H9 (cell line): ENCODE measurements around the gene SP140. TPM values are rescaled to one million over a fixed set of nuclear protein-coding genes. Genes with fewer than 3 reads are reported as not detected.

Experiments used
- DNase-seq: peaks from one replicate; pipeline ENCODE4 v3.0.0-alpha.2; 2017
- H2AFZ ChIP-seq: one replicate; pipeline ENCODE4 v1.6.1; 2013; ENCODE audit warnings: mild to moderate bottlenecking, low read length, control low read depth, moderate library complexity
- H2AK5ac ChIP-seq: 2 replicates; pipeline ENCODE4 v1.6.1; 2013; ENCODE audit warnings: low read length, control low read depth, mixed read lengths; ENCODE audit not compliant: insufficient read length
- H2BK120ac ChIP-seq: one replicate; pipeline ENCODE4 v1.6.1; 2013; ENCODE audit warnings: low read depth, mild to moderate bottlenecking, low read length, control low read depth, inconsistent platforms; ENCODE audit not compliant: poor library complexity, severe bottlenecking
- H2BK12ac ChIP-seq: 2 replicates; pipeline ENCODE4 v1.6.1; 2013; ENCODE audit warnings: low read length, control low read depth, mixed read lengths, low read depth; ENCODE audit not compliant: insufficient read length
- H2BK15ac ChIP-seq: 2 replicates; pipeline ENCODE4 v1.6.1; 2013; ENCODE audit warnings: low read depth, low read length, control low read depth
- H2BK20ac ChIP-seq: one replicate; pipeline ENCODE4 v1.6.1; 2013; ENCODE audit warnings: low read depth, mild to moderate bottlenecking, low read length, control low read depth, inconsistent platforms; ENCODE audit not compliant: poor library complexity, severe bottlenecking
- H2BK5ac ChIP-seq: 2 replicates; pipeline ENCODE4 v1.6.1; 2013; ENCODE audit warnings: low read length, control low read depth, mixed read lengths; ENCODE audit not compliant: insufficient read length
- H3K14ac ChIP-seq: 2 replicates; pipeline ENCODE4 v1.6.1; 2013; ENCODE audit warnings: low read length, control low read depth; ENCODE audit not compliant: insufficient read depth
- H3K18ac ChIP-seq: 2 replicates; pipeline ENCODE4 v1.6.1; 2013; ENCODE audit warnings: low read depth, mild to moderate bottlenecking, mixed read lengths, low read length, control low read depth; ENCODE audit not compliant: insufficient read length
- H3K23ac ChIP-seq: 2 replicates; pipeline ENCODE4 v1.6.1; 2013; ENCODE audit warnings: low read length, control low read depth, mixed read lengths, low read depth; ENCODE audit not compliant: insufficient read length
- H3K23me2 ChIP-seq: 2 replicates; pipeline ENCODE4 v1.6.1; 2013; ENCODE audit warnings: low read depth, mild to moderate bottlenecking, mixed read lengths, low read length, control low read depth; ENCODE audit not compliant: insufficient read length, poor library complexity, severe bottlenecking
- H3K27ac ChIP-seq: 2 replicates; pipeline ENCODE4 v1.5.1; 2013; ENCODE audit warnings: low read length, control low read depth, mixed read lengths, low read depth; ENCODE audit not compliant: insufficient read length
- H3K27me3 ChIP-seq: 2 replicates; pipeline ENCODE4 v1.6.1; 2013; ENCODE audit warnings: low read length, control low read depth, inconsistent platforms; ENCODE audit not compliant: insufficient read depth
- H3K4ac ChIP-seq: 2 replicates; pipeline ENCODE4 v1.6.1; 2013; ENCODE audit warnings: low read depth, mild to moderate bottlenecking, control low read depth, inconsistent platforms, low read length, moderate library complexity
- H3K4me1 ChIP-seq: 2 replicates; pipeline ENCODE4 v1.6.1; 2013; ENCODE audit warnings: low read length, control low read depth, inconsistent platforms; ENCODE audit not compliant: insufficient read depth
- H3K4me2 ChIP-seq: 2 replicates; pipeline ENCODE4 v1.6.1; 2013; ENCODE audit warnings: low read length, control low read depth, mixed read lengths; ENCODE audit not compliant: insufficient read length, insufficient read depth
- H3K56ac ChIP-seq: 2 replicates; pipeline ENCODE4 v1.6.1; 2013; ENCODE audit warnings: low read depth, mild to moderate bottlenecking, mixed read lengths, low read length, control low read depth; ENCODE audit not compliant: insufficient read length
- H3K79me1 ChIP-seq: 2 replicates; pipeline ENCODE4 v1.6.1; 2013; ENCODE audit warnings: low read depth, mild to moderate bottlenecking, moderate library complexity, low read length, control low read depth, inconsistent platforms; ENCODE audit not compliant: insufficient read depth, poor library complexity, severe bottlenecking
- H3K79me2 ChIP-seq: 2 replicates; pipeline ENCODE4 v1.6.1; 2013; ENCODE audit warnings: low read length, control low read depth, inconsistent platforms; ENCODE audit not compliant: insufficient read depth
- H3K9ac ChIP-seq: 2 replicates; pipeline ENCODE4 v1.6.1; 2013; ENCODE audit warnings: low read length, control low read depth, mixed read lengths; ENCODE audit not compliant: insufficient read length; ENCODE audit errors: extremely low read depth
- H3K9me3 ChIP-seq: one replicate; pipeline ENCODE4 v1.6.1; 2013; ENCODE audit warnings: low read depth, low read length, inconsistent platforms; ENCODE audit not compliant: control insufficient read depth
- H3T11ph ChIP-seq: one replicate; pipeline ENCODE4 v1.6.1; 2013; ENCODE audit warnings: mild to moderate bottlenecking, low read length, control low read depth, inconsistent platforms
- H4K20me1 ChIP-seq: one replicate; pipeline ENCODE4 v1.6.1; 2013; ENCODE audit not compliant: control insufficient read depth, insufficient read length, insufficient read depth
- H4K5ac ChIP-seq: 2 replicates; pipeline ENCODE4 v1.6.1; 2013; ENCODE audit warnings: low read depth, mild to moderate bottlenecking, mixed read lengths, low read length, control low read depth; ENCODE audit not compliant: insufficient read length
- H4K8ac ChIP-seq: replicated peaks from 2 replicates; pipeline ENCODE4 v1.6.1; 2013; ENCODE audit warnings: low read length, control low read depth, mixed read lengths, low read depth; ENCODE audit not compliant: insufficient read length
- H4K91ac ChIP-seq: 2 replicates; pipeline ENCODE4 v1.6.1; 2013; ENCODE audit warnings: low read depth, mild to moderate bottlenecking, moderate library complexity, mixed read lengths, low read length, control low read depth; ENCODE audit not compliant: insufficient read length
- H3K27ac Mint-ChIP-seq, 3 experiments: 2 replicates in 2 of 3; 3 replicates in 1 of 3; pipeline ENCODE4 v1.8.0; 2020 to 2021; ENCODE audit warnings: mixed read lengths in 3 of 3, mild to moderate bottlenecking in 1 of 3, moderate library complexity in 1 of 3
- H3K27me3 Mint-ChIP-seq: 2 replicates; pipeline ENCODE4 v1.8.0; 2021; ENCODE audit warnings: low read depth, mild to moderate bottlenecking, moderate library complexity, mixed read lengths
- H3K36me3 Mint-ChIP-seq, 3 experiments: 2 replicates in 2 of 3; 3 replicates in 1 of 3; pipeline ENCODE4 v1.8.0; 2020 to 2021; ENCODE audit warnings: low read depth in 3 of 3, mixed read lengths in 3 of 3; ENCODE audit not compliant: insufficient read depth in 1 of 3
- H3K4me1 Mint-ChIP-seq, 2 experiments: 2 replicates each; pipeline ENCODE4 v1.8.0; 2020; ENCODE audit warnings: mixed read lengths in 2 of 2
- H3K4me3 Mint-ChIP-seq, 2 experiments: 2 replicates in 1 of 2; 3 replicates in 1 of 2; pipeline ENCODE4 v1.8.0; 2020 to 2021; ENCODE audit warnings: mild to moderate bottlenecking in 2 of 2, mixed read lengths in 2 of 2, moderate library complexity in 1 of 2
- H3K9me3 Mint-ChIP-seq, 2 experiments: 2 replicates in 1 of 2; 3 replicates in 1 of 2; pipeline ENCODE4 v1.8.0; 2020; ENCODE audit warnings: mild to moderate bottlenecking in 2 of 2, mixed read lengths in 2 of 2, moderate library complexity in 1 of 2
- WGBS: extraction: QIAGEN DNeasy Blood & Tissue Kit; methylation state at CpG from one replicate; pipeline ENCODE4 v1.1.7; 2013; ENCODE audit warnings: missing lambda C conversion rate, low lambda C conversion rate, mixed read lengths; ENCODE audit not compliant: insufficient read length; ENCODE audit errors: extremely low coverage; 5-methylcytosine and 5-hydroxymethylcytosine counted together
- total RNA-seq: library from RNA; stranded (reverse); gene quantifications from 2 replicates; pipeline ENCODE4 v1.2.1, GENCODE V29; 2021
- TF ChIP-seq, protein P1 (sequence below): fragments of 200-600 bp; sonication (generic); conservative IDR thresholded peaks from 3 replicates; pipeline ENCODE4 v1.8.0; 2021; ENCODE audit warnings: antibody characterized with exemption, mild to moderate bottlenecking

Gene SP140
- total RNA-seq, 1 experiment from 2014 or later, result 0.31 TPM

DNA sequence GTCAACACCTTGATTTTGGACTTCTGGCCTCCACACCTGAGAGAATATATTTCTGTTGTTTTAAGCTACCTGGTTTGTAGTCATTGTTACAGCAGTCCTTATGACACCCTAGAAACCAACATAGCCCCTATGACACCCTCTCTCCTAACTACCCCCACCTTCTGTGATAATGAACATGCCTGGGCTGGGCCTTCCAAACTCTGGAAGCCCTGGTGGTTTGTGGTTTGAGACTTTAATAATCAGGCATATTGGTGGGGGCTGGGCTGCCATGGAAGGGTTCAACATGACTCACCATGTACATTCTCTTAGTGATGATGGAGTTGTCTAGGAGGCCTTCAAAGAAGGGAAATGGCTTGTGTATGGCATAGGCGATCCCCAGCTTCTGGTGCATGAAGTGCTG lies 9.0 kb upstream of the SP140 start:
- H3K9me3 ChIP-seq, result no peaks in the 10 kb centered on the region
- no peak overlapping the region for H3K27ac ChIP-seq
- no peak overlapping the region for H2BK20ac ChIP-seq
- no peaks in the 10 kb centered on the region for H3K27me3 ChIP-seq
- TF ChIP-seq, protein P1, sequence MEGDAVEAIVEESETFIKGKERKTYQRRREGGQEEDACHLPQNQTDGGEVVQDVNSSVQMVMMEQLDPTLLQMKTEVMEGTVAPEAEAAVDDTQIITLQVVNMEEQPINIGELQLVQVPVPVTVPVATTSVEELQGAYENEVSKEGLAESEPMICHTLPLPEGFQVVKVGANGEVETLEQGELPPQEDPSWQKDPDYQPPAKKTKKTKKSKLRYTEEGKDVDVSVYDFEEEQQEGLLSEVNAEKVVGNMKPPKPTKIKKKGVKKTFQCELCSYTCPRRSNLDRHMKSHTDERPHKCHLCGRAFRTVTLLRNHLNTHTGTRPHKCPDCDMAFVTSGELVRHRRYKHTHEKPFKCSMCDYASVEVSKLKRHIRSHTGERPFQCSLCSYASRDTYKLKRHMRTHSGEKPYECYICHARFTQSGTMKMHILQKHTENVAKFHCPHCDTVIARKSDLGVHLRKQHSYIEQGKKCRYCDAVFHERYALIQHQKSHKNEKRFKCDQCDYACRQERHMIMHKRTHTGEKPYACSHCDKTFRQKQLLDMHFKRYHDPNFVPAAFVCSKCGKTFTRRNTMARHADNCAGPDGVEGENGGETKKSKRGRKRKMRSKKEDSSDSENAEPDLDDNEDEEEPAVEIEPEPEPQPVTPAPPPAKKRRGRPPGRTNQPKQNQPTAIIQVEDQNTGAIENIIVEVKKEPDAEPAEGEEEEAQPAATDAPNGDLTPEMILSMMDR, result no peak
- no peak overlapping the region for H2BK12ac ChIP-seq
- no peak overlapping the region for H3K4ac ChIP-seq
- H3K23ac ChIP-seq, result no peak overlapping the region
- no CpG with 5 or more reads among the region's 1 CpG for WGBS
- H4K91ac ChIP-seq, result no peak overlapping the region
- DNase-seq, result no peak
- no peaks in the 10 kb centered on the region for H3K4me1 ChIP-seq
- H3T11ph ChIP-seq, result no peak overlapping the region
- H2AFZ ChIP-seq, result no peak overlapping the region
- no peaks in the 10 kb centered on the region for H3K79me2 ChIP-seq
- H3K27ac Mint-ChIP-seq, result no peak overlapping the region
- peaks cover 9 to 13% of the 10 kb centered on the region in 2 experiments for H3K4me1 Mint-ChIP-seq
- H3K23me2 ChIP-seq, result peaks cover 6% of the 10 kb centered on the region
- H4K20me1 ChIP-seq, result no peaks in the 10 kb centered on the region
- H4K5ac ChIP-seq, result no peak overlapping the region
- no peak overlapping the region for H3K18ac ChIP-seq
- no peak overlapping the region for H4K8ac ChIP-seq
- H2BK120ac ChIP-seq, result no peak overlapping the region
- no peak overlapping the region for H3K4me3 Mint-ChIP-seq
- H3K9me3 Mint-ChIP-seq, result no peaks in the 10 kb centered on the region
- H3K36me3 Mint-ChIP-seq, result peaks cover 0 to 9% (median 0%) of the 10 kb centered on the region in 3 experiments; a peak in 2 of 7 replicates
- H3K14ac ChIP-seq, result no peak overlapping the region
- no peaks in the 10 kb centered on the region for H3K79me1 ChIP-seq
- no peak overlapping the region for H2BK15ac ChIP-seq
- H2AK5ac ChIP-seq, result no peak overlapping the region
- H3K9ac ChIP-seq, result no peak overlapping the region
- no peak overlapping the region for H3K56ac ChIP-seq
- H3K27me3 Mint-ChIP-seq, result no peaks in the 10 kb centered on the region
- H2BK5ac ChIP-seq, result no peak overlapping the region
- no peak overlapping the region for H3K4me2 ChIP-seq
